ENCODE results near the gene RSRC1.
A peak's percentile ranks its signal among the peaks of the same experiment; 100 is the strongest.

Gene RSRC1

DNA sequence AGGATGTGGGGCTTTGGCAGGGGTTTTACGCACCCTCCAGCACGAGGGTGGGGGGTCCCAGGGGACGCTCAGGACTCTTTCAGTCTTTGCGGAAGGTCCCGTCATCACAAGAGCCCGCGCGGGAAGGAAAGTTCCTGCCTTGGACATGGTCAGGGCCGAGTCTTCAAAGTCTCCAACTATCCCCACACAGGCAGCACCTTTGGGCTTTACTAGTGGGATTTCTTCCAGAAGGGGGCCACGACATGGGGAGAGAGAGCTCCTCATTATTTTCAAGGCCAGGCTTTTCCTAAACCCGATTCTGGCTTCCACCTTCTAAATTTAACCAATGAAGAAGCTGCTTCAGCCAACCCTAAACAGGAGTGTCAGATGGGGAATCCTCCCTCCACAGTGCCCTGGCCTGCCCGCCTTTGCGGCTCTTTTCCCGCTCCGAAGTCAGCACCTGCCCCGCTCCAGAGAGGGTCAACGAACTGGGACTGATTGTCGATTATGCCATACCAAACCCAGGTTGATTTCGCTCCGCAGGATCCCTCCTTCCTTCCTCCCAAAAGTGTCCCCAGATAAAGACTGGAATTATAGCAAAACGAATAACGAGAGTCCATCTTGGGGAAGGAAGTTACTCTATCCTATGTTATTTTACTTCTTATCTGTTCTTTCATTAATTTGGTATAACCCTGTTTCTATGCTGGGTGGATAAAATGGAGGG lies 14.6 kb upstream of the RSRC1 start:
- H3K27ac ChIP-seq: peak overlapping the region in 1 of 2 donors; percentile 39
- no peak for TF ChIP-seq CTCF (IDR thresholded peaks at IDR 0.05)
- peak; percentile 71 for DNase-seq (ENCODE audit: low spot score)
- peak overlapping the region; percentile 49 for H3K4me3 ChIP-seq

- Histone ChIP-seq H3K4me3 (peak overlapping the region; percentile 34), H3K27ac (peak overlapping the region in 1 of 2 donors; percentile 39)
- no peak for DNase-seq (ENCODE audit: low spot score)
- TF ChIP-seq CTCF (IDR thresholded peaks at IDR 0.05): no peak
Measured at GRCh38 chr3:158095814-158096704, 13.8 kb upstream of the RSRC1 start.

- no peak overlapping the region for H3K4me3 ChIP-seq
- no peak for DNase-seq (ENCODE audit: low spot score)
- no peak for TF ChIP-seq CTCF (IDR thresholded peaks at IDR 0.05)
- H3K27ac ChIP-seq: no peak overlapping the region
Measured at GRCh38 chr3:158097081-158097592, 12.8 kb upstream of the RSRC1 start.

GRCh38 chr3:158097593-158098308 lies 12.1 kb upstream of the RSRC1 start:
- peak overlapping the region in 1 of 2 donors; percentile 1 for H3K27ac ChIP-seq
- no peak for DNase-seq (ENCODE audit: low spot score)
- no peak for TF ChIP-seq CTCF (IDR thresholded peaks at IDR 0.05)
- peak overlapping the region; percentile 68 for H3K4me3 ChIP-seq

DNA sequence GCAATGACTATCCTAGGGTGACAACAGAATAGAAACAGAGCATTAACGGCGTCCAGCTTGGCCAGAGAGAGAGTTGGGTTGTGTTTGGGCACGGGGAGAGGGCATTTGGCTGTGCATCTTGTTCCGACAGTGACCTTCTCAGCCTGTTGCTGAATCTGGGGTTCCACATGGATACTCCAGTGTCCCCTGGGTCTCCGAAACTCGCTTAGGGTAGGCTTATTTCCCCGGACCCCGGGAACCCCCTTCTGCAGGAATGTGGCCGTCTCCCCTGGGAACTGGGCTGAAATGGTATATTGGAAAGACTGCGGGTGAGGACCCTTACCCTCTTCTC lies 11.6 kb upstream of the RSRC1 start:
- DNase-seq (ENCODE audit: low spot score): no peak
- peak overlapping the region in 1 of 2 donors; percentile 1 for H3K27ac ChIP-seq
- TF ChIP-seq CTCF (IDR thresholded peaks at IDR 0.05): no peak
- H3K4me3 ChIP-seq: peak overlapping the region; percentile 68

DNA sequence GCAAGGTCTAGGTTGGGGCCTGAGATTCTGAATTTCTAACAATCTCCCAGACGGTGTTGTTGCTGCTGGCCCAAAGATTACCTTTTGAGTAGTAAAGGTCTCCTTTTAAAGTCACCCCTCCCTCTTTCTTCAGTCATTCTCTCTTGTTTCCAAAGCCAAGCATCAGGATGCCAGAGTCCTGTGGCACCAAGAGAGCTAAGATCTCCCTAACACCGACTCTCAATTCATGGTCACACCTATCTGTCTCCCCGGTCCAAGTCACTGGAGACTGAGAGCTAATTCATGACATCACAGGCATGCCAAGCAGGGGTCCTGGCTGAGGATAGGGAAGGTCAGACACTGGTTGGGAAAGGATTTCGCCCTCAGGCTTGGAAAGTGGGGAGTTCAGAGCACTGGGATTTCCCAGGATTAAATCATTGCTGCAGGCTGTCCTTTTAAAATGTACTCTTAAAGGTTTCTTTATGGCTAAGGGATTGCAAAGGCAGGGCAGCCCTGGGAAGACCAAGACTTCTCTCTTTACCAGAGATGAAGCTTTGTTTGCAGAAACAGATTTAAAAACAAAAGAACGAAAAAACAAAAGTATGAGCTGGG lies 11.0 kb upstream of the RSRC1 start:
- DNase-seq (ENCODE audit: low spot score): no peak
- TF ChIP-seq CTCF (IDR thresholded peaks at IDR 0.05): no peak
- no peak overlapping the region for H3K4me3 ChIP-seq
- H3K27ac ChIP-seq: no peak overlapping the region
